Cardiac fibroblast (primary cell): ENCODE results near the gene CDKN2D.

Experiments used
- DNase-seq, 2 donors: peaks; one replicate each; pipeline versions ENCODE4 v3.0.0 to v3.0.0-alpha.2; 2010; ENCODE audit warnings: low read depth in 2 of 2
- H3K4me3 ChIP-seq, 2 donors: replicated peaks in 1 of 2; 1 replicate in 1 of 2; 2 replicates in 1 of 2; pipeline ENCODE4 v1.5.1; 2011; ENCODE audit warnings: low read depth in 2 of 2, low read length in 2 of 2, mild to moderate bottlenecking in 2 of 2, moderate library complexity in 1 of 2
- TF ChIP-seq, protein P1 (sequence below): IDR thresholded peaks from one replicate; pipeline ENCODE4 v1.5.1; 2011; ENCODE audit warnings: low read depth, mild to moderate bottlenecking, low read length, inconsistent platforms

Gene CDKN2D

DNA sequence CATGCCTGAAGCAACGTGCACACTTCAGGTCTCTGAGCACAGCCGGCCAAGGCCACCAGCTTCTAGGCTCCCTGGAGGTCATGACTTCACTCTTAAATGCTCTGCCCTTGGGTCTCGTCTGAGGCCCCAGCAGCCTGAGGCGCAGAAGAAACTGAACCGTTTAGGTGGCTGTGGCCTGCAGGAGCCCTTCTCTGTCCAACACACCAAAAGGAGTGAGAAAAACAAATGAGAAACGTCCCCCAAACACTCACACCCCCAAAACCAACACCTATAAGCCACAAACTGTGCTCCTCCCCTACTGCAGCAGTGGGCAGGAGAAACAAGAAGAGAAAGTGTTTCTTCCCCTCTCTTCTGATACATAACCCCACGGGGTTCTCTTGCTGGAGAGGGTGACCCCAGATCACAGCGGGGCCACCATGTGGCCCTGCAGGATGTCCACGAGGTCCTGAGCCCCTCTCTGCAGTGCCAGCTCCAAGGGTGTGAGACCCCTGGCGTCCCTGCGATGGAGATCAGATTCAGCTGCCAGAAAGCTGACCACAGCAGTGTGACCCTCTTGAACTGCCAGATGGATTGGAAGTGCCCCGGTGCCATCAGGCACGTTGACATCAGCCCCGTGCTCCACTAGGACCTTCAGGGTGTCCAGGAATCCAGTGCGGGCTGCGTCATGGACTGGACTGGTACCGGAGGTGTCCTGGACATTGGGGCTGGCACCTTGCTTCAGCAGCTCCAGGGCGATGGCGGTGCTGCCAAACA, 1.9 kb downstream of the CDKN2D start:
- no peak for DNase-seq
- peak overlapping the region in 1 of 2 donors; percentile 94 for H3K4me3 ChIP-seq
- TF ChIP-seq, protein P1, sequence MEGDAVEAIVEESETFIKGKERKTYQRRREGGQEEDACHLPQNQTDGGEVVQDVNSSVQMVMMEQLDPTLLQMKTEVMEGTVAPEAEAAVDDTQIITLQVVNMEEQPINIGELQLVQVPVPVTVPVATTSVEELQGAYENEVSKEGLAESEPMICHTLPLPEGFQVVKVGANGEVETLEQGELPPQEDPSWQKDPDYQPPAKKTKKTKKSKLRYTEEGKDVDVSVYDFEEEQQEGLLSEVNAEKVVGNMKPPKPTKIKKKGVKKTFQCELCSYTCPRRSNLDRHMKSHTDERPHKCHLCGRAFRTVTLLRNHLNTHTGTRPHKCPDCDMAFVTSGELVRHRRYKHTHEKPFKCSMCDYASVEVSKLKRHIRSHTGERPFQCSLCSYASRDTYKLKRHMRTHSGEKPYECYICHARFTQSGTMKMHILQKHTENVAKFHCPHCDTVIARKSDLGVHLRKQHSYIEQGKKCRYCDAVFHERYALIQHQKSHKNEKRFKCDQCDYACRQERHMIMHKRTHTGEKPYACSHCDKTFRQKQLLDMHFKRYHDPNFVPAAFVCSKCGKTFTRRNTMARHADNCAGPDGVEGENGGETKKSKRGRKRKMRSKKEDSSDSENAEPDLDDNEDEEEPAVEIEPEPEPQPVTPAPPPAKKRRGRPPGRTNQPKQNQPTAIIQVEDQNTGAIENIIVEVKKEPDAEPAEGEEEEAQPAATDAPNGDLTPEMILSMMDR, result no peak

DNA sequence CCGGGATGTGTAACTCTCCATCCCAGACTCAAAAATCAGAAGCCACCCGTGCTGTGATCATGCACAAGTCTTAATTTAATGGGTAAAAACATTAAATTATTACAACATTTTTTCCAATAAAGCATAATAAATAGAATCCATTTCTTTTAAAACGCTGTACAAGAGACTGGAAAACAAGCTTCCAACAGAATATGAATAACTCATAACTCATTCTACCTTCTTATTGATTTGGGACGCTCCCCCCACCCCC, 2.4 kb downstream of the CDKN2D start:
- peak overlapping the region; percentile 94 to 99 for H3K4me3 ChIP-seq

DNA sequence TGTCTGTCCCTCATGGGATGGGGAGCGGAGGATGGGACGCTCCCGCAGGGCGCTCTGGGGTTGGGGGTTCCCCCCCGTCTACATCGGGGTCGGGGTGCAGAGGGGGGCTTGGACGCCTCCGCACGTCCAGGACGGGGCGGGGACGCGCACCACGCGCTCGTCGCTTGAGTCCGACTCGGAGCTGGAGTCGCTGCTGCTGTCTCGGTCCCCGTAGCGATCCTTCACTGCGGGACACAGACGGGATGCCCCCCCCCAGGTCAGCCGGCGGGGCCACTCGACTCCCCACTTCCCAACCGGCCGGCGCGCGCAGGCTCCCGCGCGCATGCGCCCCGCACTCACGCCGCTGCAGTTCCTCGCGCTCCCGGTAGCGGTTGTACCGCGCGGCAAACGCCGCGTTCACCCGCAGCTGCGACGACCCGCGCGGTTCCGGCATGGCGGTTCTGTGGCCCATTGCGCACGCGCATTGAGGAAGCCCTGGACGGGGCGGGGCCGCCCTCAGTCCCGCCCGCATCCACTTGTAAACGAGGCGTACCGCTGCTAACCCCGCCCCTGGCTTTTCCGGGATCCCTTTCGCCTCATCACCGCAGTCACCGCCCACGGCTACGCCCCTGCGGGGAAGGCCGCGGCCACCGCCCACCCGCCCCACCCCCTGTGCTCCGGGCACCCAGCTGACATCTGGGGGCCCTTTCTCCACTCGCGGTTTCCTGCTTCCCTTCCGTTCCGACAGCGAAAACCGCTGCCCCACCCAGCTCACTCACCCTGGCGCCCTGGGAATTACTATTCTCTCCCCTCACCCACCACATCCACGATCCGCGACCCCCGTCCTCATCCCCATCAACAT, 3.0 kb downstream of the CDKN2D start, which contains the start of gene KRI1:
TSS of gene KRI1 (minus strand) at position 444 of the 841 bp plus-strand sequence. CDS start at position 433, 11 bp downstream.
- DNase-seq, result peak; percentile 98 to 99
- TF ChIP-seq, protein P1, result no peak

More for the DNA sequence above, 2.4 kb downstream of the CDKN2D start:
- no peak for DNase-seq
- TF ChIP-seq, protein P1, result no peak

DNA sequence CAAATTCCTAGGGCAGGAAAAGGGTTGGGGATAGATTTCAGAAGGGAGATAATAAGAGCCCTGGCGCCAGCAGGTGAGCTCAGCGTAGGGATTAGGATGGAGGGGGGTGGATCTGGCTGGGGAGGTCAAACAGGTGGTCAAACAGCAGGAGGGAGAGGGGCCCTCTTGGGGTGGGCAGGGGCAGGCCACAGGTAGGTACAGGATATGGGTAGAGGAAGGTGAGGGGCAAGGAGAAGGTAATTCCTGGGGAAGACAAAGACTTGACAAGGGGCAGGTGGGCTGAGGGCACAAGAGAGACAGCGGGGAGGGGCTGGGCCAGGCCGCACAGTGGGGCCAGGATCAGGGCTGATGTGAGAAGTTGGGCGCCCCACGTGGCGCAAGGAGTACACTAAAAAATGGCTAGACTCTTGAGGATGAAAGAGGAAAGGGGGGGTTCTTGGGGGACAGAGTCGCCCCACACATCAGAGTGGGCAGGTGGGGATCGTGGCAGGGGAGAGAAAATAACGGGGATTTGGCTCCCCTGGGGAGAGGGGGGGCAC, 3.7 kb downstream of the CDKN2D start:
- DNase-seq, result peak; percentile 43 to 46
- TF ChIP-seq, protein P1, result peak; percentile 26
- peak overlapping the region; percentile 94 to 99 for H3K4me3 ChIP-seq

More for the DNA sequence above, 3.0 kb downstream of the CDKN2D start, which contains the start of gene KRI1:
- H3K4me3 ChIP-seq, result peak within 1 kb of the TSS; percentile 94 to 99

DNA sequence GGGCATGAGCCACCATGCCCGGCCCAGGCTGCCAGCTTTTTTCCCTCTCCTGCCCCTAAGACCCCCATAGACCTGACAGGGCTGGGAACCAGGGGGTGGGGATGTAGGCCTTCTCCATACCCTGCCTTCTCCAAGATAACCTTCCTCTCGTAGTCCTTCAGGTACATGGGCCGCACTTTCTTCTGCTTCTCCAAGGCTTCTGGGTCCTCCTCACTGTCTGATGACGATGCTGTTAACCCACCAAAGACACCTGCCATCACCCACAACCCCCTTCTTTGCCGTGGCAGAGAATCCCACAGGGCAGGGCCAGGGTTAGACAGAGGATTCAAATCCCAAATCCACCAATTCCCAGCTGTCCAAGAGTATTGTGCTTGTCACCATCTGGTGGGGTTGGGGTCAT, 6.2 kb downstream of the CDKN2D start:
- TF ChIP-seq, protein P1, result no peak
- DNase-seq, result no peak
- no peak overlapping the region for H3K4me3 ChIP-seq

DNA sequence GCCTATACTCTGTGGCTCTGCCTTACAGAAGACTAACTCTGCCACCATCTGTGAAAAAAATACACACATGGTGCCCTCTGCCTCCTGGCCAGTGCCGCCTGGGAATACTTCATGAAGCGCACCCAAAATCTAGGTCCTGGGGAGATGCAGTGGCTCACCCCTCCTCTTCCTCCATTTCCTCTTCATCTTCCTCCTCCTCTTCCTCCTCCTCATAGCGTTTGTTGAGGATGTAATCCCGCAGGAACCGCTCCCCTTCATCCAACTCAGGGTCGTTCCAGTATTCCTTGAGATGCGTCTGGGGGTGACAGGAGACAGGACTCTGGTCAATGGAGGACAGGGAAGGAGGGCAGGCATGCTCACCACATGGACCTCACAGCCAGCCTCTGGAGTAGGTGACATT, 8.6 kb downstream of the CDKN2D start:
- TF ChIP-seq, protein P1, result no peak
- no peak for DNase-seq
- H3K4me3 ChIP-seq, result no peak overlapping the region
